ENCODE results near the gene PRR15. TPM values are rescaled to one million over a fixed set of nuclear protein-coding genes. Genes with fewer than 3 reads are reported as not detected.

PRR15 gene
- total RNA-seq, 3 donors from 2014 or later (not counting 1 experiment from before 2014, with no cell fraction given) = not detected

- DNase-seq (no peak), ATAC-seq (peak in 1 of 3 donors; percentile 30)
- Mint-ChIP-seq H3K4me3 (peak overlapping the region; percentile 66), H3K36me3 (no peaks in the 10 kb centered on the region), H3K4me1 (peaks cover 12 to 20% of the 10 kb centered on the region in 2 donors), H3K27ac (no peak overlapping the region), H3K27me3 (ENCODE audit: low read depth in 2 of 2) (peaks cover 53 to 88% of the 10 kb centered on the region in 2 donors), H3K9me3 (no peaks in the 10 kb centered on the region)
- H3K27ac ChIP-seq (ENCODE audit: low read length) = no peak overlapping the region
- H3K27me3 ChIP-seq (ENCODE audit: control insufficient read depth, insufficient read depth, low read length) = peaks cover 35% of the 10 kb centered on the region
- TF ChIP-seq CTCF (IDR thresholded peaks at IDR 0.05) = no peak
- H3K36me3 ChIP-seq (ENCODE audit: control insufficient read depth, insufficient read depth, low read length) = no peaks in the 10 kb centered on the region
- 10% methylated on average over 55 of the region's 56 CpGs for WGBS (ENCODE audit: insufficient coverage)
- no peaks in the 10 kb centered on the region for H3K9me3 ChIP-seq (ENCODE audit: control insufficient read depth, insufficient read depth, low read length)
- no peak overlapping the region for H3K4me3 ChIP-seq (ENCODE audit: low read length)
- intact Hi-C loops (cut with micrococcal nuclease) = no loop called here
- peaks cover 32% of the 10 kb centered on the region for H3K4me1 ChIP-seq (ENCODE audit: control insufficient read depth, insufficient read depth, low read length)
Measured at GRCh38 chr7:29565982-29566746, 2.5 kb downstream of the PRR15 start.

- no peak for DNase-seq
Measured at GRCh38 chr7:29567174-29567573, 3.5 kb downstream of the PRR15 start.

GRCh38 chr7:29569648-29570047 is 6.0 kb downstream of the PRR15 start:
- H3K27me3 Mint-ChIP-seq (ENCODE audit: low read depth in 2 of 2) = peaks cover 57 to 89% of the 10 kb centered on the region in 2 donors
- H3K4me1 Mint-ChIP-seq = peaks cover 7 to 10% of the 10 kb centered on the region in 2 donors
- no peak overlapping the region for H3K27ac Mint-ChIP-seq
- no peak overlapping the region for H3K4me3 ChIP-seq (ENCODE audit: low read length)
- H3K27me3 ChIP-seq (ENCODE audit: control insufficient read depth, insufficient read depth, low read length) = peaks cover 25% of the 10 kb centered on the region
- no peak for ATAC-seq
- no peak for TF ChIP-seq CTCF (IDR thresholded peaks at IDR 0.05)
- no peaks in the 10 kb centered on the region for H3K36me3 ChIP-seq (ENCODE audit: control insufficient read depth, insufficient read depth, low read length)
- H3K9me3 Mint-ChIP-seq = no peaks in the 10 kb centered on the region
- WGBS (ENCODE audit: insufficient coverage) = 80% methylated on average over 6 of the region's 6 CpGs
- no peak for DNase-seq
- no peaks in the 10 kb centered on the region for H3K9me3 ChIP-seq (ENCODE audit: control insufficient read depth, insufficient read depth, low read length)
- intact Hi-C loops (cut with micrococcal nuclease) = no loop called here
- H3K27ac ChIP-seq (ENCODE audit: low read length) = no peak overlapping the region
- no peak overlapping the region for H3K4me3 Mint-ChIP-seq
- H3K4me1 ChIP-seq (ENCODE audit: control insufficient read depth, insufficient read depth, low read length) = peaks cover 15% of the 10 kb centered on the region
- H3K36me3 Mint-ChIP-seq = no peaks in the 10 kb centered on the region

More at GRCh38 chr7:29567174-29567573, 3.5 kb downstream of the PRR15 start:
- peaks cover 35% of the 10 kb centered on the region for H3K27me3 ChIP-seq (ENCODE audit: control insufficient read depth, insufficient read depth, low read length)
- no peak for TF ChIP-seq CTCF (IDR thresholded peaks at IDR 0.05)
- no peaks in the 10 kb centered on the region for H3K9me3 ChIP-seq (ENCODE audit: control insufficient read depth, insufficient read depth, low read length)
- WGBS (ENCODE audit: insufficient coverage) = 100% methylated on average over 1 of the region's 2 CpGs
- intact Hi-C loops (cut with micrococcal nuclease) = no loop called here
- Mint-ChIP-seq H3K4me1 (peaks cover 12 to 15% of the 10 kb centered on the region in 2 donors), H3K27ac (no peak overlapping the region), H3K27me3 (ENCODE audit: low read depth in 2 of 2) (peaks cover 51 to 85% of the 10 kb centered on the region in 2 donors), H3K4me3 (no peak overlapping the region), H3K9me3 (no peaks in the 10 kb centered on the region), H3K36me3 (no peaks in the 10 kb centered on the region)
- H3K36me3 ChIP-seq (ENCODE audit: control insufficient read depth, insufficient read depth, low read length) = no peaks in the 10 kb centered on the region
- peaks cover 32% of the 10 kb centered on the region for H3K4me1 ChIP-seq (ENCODE audit: control insufficient read depth, insufficient read depth, low read length)
- no peak overlapping the region for H3K4me3 ChIP-seq (ENCODE audit: low read length)
- H3K27ac ChIP-seq (ENCODE audit: low read length) = no peak overlapping the region
- no peak for ATAC-seq
